Esophagus squamous epithelium (tissue), 4 donors: ENCODE results near the gene AGMO.

Experiments used
- POLR2A ChIP-seq, 4 donors: fragments of 450-650 bp; IDR thresholded peaks; one replicate each; pipeline ENCODE4 v1.6.1; 2017; ENCODE audit warnings: antibody characterized with exemption in 4 of 4, mild to moderate bottlenecking in 4 of 4, moderate library complexity in 3 of 4
- TF ChIP-seq, protein P1 (sequence below), 6 experiments: fragments of 450-650 bp in 4 of 6; fragments of 200-600 bp in 2 of 6; sonication (generic) in 2 of 6; IDR thresholded peaks; one replicate each; pipeline ENCODE4 v1.5.1; 2016 to 2019; ENCODE audit warnings: antibody characterized with exemption in 6 of 6, mild to moderate bottlenecking in 4 of 6, moderate library complexity in 4 of 6

DNA sequence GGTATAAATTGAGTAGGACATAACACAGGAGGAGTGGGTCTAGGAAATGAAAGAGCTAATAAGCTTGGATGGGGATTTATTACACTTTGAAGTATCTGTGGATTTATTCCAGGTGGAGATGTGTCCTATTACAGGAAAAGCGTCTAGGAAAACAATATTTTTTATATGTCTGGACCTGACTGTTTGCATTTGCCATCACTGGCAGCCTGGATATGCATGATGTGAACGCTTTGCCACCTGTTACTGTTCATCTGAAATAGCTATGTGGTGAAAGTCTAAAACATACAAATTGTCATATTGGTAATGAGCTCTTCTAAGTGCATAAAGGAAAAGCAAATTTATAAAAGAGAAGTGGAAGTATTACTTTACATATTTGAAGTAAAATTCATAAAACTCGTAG lies 31.6 kb upstream of the AGMO start:
- TF ChIP-seq, protein P1, sequence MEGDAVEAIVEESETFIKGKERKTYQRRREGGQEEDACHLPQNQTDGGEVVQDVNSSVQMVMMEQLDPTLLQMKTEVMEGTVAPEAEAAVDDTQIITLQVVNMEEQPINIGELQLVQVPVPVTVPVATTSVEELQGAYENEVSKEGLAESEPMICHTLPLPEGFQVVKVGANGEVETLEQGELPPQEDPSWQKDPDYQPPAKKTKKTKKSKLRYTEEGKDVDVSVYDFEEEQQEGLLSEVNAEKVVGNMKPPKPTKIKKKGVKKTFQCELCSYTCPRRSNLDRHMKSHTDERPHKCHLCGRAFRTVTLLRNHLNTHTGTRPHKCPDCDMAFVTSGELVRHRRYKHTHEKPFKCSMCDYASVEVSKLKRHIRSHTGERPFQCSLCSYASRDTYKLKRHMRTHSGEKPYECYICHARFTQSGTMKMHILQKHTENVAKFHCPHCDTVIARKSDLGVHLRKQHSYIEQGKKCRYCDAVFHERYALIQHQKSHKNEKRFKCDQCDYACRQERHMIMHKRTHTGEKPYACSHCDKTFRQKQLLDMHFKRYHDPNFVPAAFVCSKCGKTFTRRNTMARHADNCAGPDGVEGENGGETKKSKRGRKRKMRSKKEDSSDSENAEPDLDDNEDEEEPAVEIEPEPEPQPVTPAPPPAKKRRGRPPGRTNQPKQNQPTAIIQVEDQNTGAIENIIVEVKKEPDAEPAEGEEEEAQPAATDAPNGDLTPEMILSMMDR (IDR thresholded peaks at IDR 0.05), result no peak
- no peak for TF ChIP-seq POLR2A (IDR thresholded peaks at IDR 0.05)
